Brain pericyte (primary cell): ENCODE results near the gene CAMKV.
"Not testable (repeated sequence)": the region's sequence is repeated elsewhere in the genome, so short reads cannot be mapped to it uniquely, and the experiment has no call there.

Source experiments
- DNase-seq: peaks from one replicate; pipeline ENCODE4 v3.0.0-alpha.2; 2012; ENCODE audit warnings: low read depth, low spot score

Gene CAMKV, protein sequence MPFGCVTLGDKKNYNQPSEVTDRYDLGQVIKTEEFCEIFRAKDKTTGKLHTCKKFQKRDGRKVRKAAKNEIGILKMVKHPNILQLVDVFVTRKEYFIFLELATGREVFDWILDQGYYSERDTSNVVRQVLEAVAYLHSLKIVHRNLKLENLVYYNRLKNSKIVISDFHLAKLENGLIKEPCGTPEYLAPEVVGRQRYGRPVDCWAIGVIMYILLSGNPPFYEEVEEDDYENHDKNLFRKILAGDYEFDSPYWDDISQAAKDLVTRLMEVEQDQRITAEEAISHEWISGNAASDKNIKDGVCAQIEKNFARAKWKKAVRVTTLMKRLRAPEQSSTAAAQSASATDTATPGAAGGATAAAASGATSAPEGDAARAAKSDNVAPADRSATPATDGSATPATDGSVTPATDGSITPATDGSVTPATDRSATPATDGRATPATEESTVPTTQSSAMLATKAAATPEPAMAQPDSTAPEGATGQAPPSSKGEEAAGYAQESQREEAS

DNA sequence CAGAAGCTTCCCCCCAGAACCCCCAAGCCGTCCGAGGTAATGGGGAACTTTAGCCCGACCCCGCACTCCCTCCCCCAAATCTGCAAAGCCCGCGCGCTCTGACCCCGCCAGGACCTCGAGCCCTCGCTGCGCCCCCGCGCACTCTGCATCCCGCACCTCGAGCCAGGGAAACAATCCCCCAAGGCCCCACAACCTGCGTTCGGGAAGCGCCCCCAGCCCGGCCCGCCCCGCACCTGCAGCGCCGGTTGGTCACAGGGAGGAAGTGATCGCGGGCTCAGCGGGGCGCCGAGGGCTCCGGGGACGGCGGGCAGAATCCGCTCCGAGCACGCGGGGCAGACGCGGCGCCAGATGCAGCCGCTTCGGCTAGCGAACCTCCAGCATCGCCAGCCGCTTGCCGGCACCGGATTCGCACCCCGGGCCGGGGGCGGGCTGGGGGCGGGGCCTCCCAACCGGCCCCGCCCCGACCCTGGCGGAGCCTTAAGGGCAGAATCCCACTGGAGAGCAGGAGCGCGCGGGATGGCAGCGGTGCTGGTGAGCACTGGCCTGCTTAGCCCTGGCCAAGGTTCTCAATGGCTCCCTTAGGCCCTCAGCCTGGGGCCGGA, at the start of gene CAMKV:
CAMKV (minus strand) TSS at position 382 of the 602 bp plus-strand sequence. CDS start 7,518 bp downstream, outside the sequence.
- no peak for DNase-seq

DNA sequence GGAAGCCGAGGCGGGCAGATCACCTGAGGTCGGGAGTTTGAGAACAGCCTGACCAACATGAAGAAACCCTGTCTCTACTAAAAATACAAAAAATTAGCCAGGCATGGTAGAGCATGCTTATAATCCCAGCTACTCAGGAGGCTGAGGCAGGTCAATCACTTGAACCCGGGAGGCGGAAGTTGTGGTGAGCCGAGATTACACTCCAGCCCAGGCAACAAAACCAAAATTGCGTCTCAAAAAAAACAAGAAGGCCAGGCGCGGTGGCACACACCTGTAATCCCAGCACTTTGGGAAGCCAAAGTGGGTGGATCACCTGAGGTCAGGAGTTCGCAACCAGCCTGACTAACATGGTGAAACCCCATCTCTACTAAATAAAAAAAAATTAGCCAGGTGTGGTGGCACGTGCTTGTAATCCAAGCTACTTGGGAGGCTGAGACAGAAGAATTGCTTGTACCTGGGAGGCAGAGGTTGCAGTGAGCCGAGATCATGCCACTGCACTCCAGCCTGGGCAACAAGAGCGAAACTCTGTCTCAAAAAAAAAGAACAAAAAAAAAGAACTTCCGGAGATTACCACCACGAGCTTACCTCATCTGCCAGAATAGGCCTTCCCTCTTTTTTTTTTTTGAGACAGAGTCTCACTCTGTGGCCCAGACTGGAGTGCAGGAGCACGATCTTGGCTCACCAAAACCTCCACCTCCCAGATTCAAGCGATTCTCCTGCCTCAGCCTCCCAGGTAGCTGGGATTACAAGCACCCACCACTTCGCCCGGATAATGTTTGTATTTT, 48.3 kb upstream of the CAMKV start:
- not testable (repeated sequence) for DNase-seq

- DNase-seq = no peak
Observed at GRCh38 chr3:49916686-49917085, 47.0 kb upstream of the CAMKV start.

- no peak for DNase-seq
Observed at GRCh38 chr3:49914906-49915305, 45.2 kb upstream of the CAMKV start.

DNA sequence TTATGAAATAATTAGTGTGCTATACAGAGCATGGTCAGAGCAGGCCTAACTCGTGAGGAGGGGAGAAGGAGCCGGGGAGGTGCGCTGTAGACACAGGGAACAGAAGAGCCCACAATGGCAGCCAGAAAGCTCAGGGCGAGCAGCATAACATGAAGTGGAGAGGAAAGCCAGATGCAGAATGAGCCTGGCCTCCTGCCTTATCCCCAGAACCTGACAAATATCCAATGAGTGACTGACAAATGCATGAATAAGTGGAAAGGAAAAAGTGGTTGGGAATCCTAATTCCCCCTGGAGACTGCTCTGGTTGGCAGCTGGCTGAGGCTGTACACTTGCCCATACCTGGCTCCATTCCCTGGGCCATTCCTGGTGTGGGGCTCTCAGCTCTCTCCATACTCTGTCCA, 43.2 kb upstream of the CAMKV start:
- DNase-seq = no peak

- no peak for DNase-seq
Observed at GRCh38 chr3:49911611-49912010, 41.9 kb upstream of the CAMKV start.

DNA sequence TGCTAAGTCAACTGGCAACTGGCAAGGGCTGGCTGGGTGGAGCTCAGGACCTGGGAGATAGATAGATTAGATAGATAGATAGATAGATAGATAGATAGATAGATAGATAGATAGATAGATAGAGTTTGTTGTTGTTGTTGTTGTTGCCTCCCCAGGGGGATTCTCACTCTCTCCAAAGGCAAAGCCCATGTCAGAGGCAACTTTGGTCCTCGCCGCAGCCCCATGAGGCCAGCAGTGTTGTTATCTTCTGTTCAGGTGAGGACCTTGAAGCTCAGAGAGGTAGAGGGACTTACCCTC, 41.4 kb upstream of the CAMKV start:
- no peak for DNase-seq

- DNase-seq = no peak
Observed at GRCh38 chr3:49910409-49911123, 40.9 kb upstream of the CAMKV start.

- no peak for DNase-seq
Observed at GRCh38 chr3:49908373-49909199, 38.9 kb upstream of the CAMKV start.

DNA sequence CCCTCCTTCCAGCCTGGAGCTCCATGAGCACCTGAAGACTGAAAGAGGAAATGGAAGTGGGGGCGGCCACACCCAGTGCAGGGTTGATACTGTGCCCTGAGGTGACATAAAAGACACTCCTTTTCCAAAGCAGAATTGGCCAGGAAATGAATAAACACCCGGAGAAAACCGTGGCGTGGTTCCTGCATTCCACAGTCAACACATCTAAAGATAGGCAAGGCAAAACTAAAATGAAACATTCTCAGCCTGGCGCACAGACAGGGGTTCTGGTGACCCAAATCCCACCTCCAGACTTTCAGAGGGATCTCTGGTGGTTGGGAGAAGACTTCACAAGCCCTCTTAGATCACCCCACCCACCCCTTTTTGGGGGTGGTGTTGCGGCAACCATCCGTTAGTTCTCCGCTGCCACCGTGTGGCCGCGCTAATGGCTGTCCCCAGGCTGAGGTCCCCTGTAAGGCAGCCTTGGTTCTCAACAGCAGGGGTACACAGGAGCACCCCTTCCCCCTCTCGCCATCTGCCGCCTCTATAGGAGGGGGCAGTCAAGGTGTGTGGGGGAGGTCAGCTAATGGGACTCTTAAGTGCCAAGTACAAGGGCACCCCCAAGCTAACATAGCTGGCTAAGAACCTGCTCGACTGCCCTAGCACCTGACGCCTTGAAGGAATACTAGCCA, 36.5 kb upstream of the CAMKV start:
- DNase-seq = no peak

DNA sequence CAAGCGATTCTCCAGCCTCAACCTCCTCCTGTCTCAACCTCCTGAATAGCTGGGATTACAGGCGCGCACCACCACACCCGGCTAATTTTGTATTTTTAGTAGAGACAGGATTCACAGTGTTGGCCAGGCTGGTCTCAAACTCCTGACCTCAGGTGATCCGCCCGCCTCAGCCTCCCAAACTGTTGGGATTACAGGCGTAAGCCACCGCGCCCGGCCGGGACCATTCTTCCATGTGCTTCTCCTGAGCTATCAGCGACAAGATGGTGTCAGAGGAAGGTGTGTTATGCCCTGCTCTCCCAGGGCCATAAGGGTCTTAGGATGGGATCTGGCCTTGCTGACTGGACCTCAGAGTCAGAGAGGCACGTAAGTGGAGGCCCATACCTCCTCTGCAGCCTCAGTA, 34.7 kb upstream of the CAMKV start:
- not testable (repeated sequence) for DNase-seq

DNA sequence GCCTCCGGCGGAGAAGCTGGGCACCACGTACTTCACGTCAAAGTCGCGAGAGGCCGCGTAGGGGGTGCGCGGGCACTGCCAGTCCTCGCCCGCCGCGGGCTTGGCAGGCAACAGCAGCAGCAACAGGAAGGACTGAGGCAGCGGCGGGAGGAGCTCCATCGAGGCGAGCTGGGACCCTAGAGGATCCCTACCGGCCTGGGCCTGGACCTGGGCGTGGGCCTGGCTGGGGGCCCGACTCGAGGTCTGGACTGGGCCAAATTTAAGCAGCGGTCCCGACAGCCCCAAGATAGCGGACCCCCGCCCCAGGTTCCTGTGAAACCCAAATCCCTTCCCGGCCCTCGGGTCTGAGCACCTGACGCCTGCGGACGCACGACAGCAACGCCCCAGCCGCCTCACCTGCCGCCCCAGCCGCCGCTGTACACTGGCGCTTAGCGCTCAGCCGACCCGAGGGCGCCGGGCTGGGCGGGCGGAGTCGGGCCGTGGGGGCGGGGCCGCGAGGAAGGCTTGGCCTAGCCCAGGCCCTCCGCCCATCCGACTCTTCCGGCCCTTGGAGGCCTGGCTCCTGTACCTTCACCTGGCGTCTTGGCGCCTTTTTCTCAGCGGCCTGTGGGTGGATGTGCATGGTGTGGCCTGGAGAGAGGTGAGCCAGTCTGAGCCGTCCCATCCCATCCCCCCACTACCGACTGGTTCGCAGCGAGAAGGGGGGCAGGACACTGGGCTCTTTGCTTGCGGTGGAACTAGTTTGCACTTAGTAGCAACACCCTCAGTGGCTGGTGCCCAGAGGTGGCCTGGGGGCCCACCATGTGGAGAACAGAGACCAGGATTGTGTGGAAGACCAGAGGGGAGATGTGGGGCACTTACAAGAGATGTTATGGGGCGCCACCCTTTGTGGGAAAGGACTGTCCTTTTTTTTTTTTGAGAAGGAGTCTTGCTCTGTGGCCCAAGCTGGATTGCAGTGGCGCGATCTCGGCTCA, 34.0 kb upstream of the CAMKV start, which contains the start of gene MST1R:
MST1R (minus strand) TSS at position 423 of the 974 bp plus-strand sequence; CDS start at position 159, 264 bp downstream.
- DNase-seq = no peak

DNA sequence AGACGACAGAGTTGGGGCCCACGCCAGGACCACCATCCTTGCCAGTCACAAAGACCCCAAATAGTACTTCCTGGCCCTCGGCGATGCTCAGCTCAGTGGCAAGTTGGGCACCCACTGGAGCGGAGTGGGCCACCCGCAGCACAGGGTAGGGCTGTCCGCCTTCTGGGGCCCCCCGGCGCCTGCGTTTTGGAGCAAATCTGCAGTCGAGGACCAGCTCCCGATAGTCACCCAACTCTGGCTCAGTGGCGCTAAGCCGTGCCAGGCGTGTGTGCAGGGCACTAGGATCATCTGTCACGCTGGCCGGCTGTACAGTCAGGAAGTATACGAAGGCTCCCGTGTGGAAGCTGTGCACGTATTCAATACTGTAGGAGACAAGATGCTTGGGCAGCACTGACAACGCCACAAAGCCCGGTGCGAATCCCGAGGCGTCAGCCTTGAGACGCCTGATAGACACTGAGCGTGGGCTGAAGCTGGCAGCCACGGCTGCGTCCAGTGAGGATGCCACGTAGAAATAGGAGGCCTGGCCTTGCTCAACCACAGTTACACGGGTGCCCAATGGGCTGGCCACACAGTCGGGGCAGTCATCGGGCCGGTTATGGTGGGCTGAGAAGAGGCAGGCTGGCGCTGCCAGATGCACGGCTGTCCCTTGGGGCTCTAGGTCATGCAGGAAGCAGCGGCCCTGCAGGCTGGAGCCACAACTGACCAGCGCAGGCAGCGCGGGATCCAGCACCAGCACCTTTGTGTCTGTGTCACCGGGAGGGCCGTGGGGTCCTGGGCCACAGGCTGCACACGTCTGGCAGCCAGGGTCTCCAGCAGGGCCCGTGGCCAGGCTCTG, 33.0 kb upstream of the CAMKV start:
- DNase-seq = no peak

DNA sequence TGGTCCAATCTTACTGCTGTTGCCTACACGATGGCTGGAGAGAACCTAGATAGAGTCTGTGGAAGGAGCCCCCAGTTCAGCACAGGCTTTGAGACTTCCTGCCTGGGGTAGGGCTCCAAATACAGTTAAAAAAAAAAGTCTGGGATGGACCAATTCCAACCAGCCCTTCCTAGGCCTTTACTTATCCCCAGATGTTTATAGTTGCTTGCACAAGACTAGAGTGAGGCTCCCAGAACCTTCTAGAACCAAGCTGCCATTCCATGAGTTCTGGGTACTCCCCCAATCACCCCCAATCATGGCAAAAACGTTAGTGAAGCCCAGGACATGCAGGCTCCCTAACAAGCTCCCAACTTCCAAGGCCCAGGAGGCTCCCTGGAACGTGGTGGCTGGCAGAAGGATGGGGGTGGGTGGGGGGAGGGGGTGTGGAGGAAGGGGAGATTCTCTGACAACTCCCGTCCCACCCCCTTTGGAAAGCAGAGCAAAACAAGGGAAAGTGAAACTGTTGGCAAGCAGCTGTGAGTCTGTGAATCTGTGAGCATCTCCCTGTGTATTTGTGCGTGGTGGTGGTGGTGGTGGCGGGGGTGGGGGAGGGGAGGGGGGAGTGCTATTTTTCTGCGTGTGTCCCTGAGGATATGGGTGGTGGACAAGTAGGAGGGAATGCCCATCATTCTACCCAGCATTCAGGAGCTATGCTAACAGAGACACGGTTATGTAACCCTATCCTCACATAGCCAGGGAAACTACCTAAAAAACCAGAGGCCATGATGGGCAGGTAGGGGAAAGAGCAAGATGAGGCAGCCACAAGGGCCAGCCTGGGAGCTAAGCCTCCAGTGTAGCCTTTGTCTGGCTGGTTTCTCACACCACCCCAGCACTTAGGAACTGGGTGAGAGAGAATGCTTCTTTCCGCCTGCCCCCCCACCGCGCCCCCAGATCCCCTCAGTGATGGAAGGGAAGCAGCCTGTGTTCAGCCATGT, 31.9 kb upstream of the CAMKV start:
- DNase-seq = no peak

GRCh38 chr3:49900491-49901153, 30.9 kb upstream of the CAMKV start:
- no peak for DNase-seq

- no peak for DNase-seq
Observed at GRCh38 chr3:49899815-49900214, 30.1 kb upstream of the CAMKV start.
